KMS-11 (cell line): Measurements from ENCODE around the gene PRKCE.

Experiments
- H2AFZ ChIP-seq: fragments of 200-600 bp; sonication (generic); 2 replicates; pipeline ENCODE4 v1.6.1; 2016; ENCODE audit warnings: antibody characterized with exemption, mixed run types, low read depth
- H3K27ac ChIP-seq: fragments of 200-600 bp; sonication (generic); 2 replicates; pipeline ENCODE4 v1.6.1; 2016; ENCODE audit warnings: mild to moderate bottlenecking, mixed run types
- H3K27me3 ChIP-seq: fragments of 200-600 bp; sonication (generic); 2 replicates; pipeline ENCODE4 v1.6.1; 2017; ENCODE audit warnings: mild to moderate bottlenecking, low read depth, mixed run types, moderate library complexity; ENCODE audit not compliant: insufficient read depth
- H3K36me3 ChIP-seq: fragments of 200-600 bp; sonication (generic); 2 replicates; pipeline ENCODE4 v1.6.1; 2017; ENCODE audit warnings: mild to moderate bottlenecking, mixed run types; ENCODE audit not compliant: insufficient read depth
- H3K4me1 ChIP-seq: fragments of 200-600 bp; sonication (generic); 2 replicates; pipeline ENCODE4 v1.6.1; 2016; ENCODE audit warnings: mild to moderate bottlenecking, low read depth, mixed run types; ENCODE audit not compliant: poor library complexity, severe bottlenecking
- H3K4me2 ChIP-seq: fragments of 200-600 bp; sonication (generic); 2 replicates; pipeline ENCODE4 v1.7.0; 2016; ENCODE audit warnings: mild to moderate bottlenecking, mixed run types
- H3K4me3 ChIP-seq: fragments of 200-600 bp; sonication (generic); IDR thresholded peaks from 2 replicates; pipeline ENCODE4 v1.6.1; 2017; ENCODE audit warnings: low read depth, low read length, mixed read lengths; ENCODE audit not compliant: insufficient read depth
- H3K79me2 ChIP-seq: fragments of 200-600 bp; sonication (generic); 2 replicates; pipeline ENCODE4 v1.6.1; 2016; ENCODE audit warnings: low read depth, mixed run types; ENCODE audit not compliant: insufficient read depth
- H3K9ac ChIP-seq: fragments of 200-600 bp; sonication (generic); 2 replicates; pipeline ENCODE4 v1.6.1; 2016; ENCODE audit warnings: mild to moderate bottlenecking, mixed run types
- H4K20me1 ChIP-seq: fragments of 200-600 bp; sonication (generic); 2 replicates; pipeline ENCODE4 v1.6.1; 2016; ENCODE audit warnings: mild to moderate bottlenecking, mixed run types; ENCODE audit not compliant: insufficient read depth
- CTCF ChIP-seq: fragments of 200-600 bp; sonication (generic); conservative IDR thresholded peaks from 2 replicates; pipeline ENCODE4 v1.6.1; 2017; ENCODE audit warnings: low read depth, mild to moderate bottlenecking, antibody characterized with exemption, low read length, moderate library complexity, mixed read lengths

The PRKCE gene

GRCh38 chr2:45612731-45613130 lies 38.7 kb upstream of the PRKCE start:
- no peak for TF ChIP-seq CTCF
- no peaks in the 10 kb centered on the region for H4K20me1 ChIP-seq
- peaks cover 33% of the 10 kb centered on the region for H3K4me1 ChIP-seq
- no peak overlapping the region for H2AFZ ChIP-seq
- H3K4me2 ChIP-seq = no peak overlapping the region
- H3K4me3 ChIP-seq = no peak overlapping the region
- H3K27ac ChIP-seq = no peak overlapping the region
- no peak overlapping the region for H3K9ac ChIP-seq
- peaks cover 27% of the 10 kb centered on the region for H3K79me2 ChIP-seq
- no peaks in the 10 kb centered on the region for H3K27me3 ChIP-seq
- no peaks in the 10 kb centered on the region for H3K36me3 ChIP-seq

DNA sequence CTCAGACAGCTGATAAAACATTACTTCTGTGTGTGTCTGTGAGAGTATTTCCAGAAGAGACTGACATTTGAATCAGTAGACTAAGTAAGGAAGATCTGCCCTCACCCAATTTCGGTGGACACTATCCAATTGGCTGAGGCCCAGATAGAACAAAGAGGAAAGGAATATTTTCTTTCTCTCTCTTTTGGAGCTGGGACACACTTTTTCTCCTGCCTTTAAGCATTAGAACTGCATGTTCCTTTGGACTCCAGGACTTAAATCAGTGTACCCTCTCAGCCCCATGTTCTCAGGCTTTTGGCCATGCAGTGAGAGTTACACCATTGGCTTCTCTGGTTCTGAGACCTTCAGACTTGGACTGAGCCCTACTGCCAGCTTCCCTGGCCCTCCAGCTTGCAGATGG lies 37.1 kb upstream of the PRKCE start:
- no peak overlapping the region for H3K27ac ChIP-seq
- H3K4me2 ChIP-seq = no peak overlapping the region
- no peaks in the 10 kb centered on the region for H3K36me3 ChIP-seq

GRCh38 chr2:45614871-45615415 lies 36.5 kb upstream of the PRKCE start:
- Histone ChIP-seq H3K9ac (no peak overlapping the region), H3K4me3 (no peak overlapping the region), H3K4me1 (peaks cover 44% of the 10 kb centered on the region), H3K4me2 (no peak overlapping the region), H2AFZ (no peak overlapping the region), H3K79me2 (peaks cover 5% of the 10 kb centered on the region), H3K27me3 (no peaks in the 10 kb centered on the region), H4K20me1 (no peaks in the 10 kb centered on the region), H3K27ac (no peak overlapping the region), H3K36me3 (no peaks in the 10 kb centered on the region)
- no peak for TF ChIP-seq CTCF

More for the DNA sequence above, 37.1 kb upstream of the PRKCE start:
- Histone ChIP-seq H3K9ac (no peak overlapping the region), H3K79me2 (peaks cover 11% of the 10 kb centered on the region), H3K4me1 (peaks cover 46% of the 10 kb centered on the region), H3K4me3 (no peak overlapping the region), H3K27me3 (no peaks in the 10 kb centered on the region), H2AFZ (no peak overlapping the region), H4K20me1 (no peaks in the 10 kb centered on the region)
- no peak for TF ChIP-seq CTCF

- H2AFZ ChIP-seq = no peak overlapping the region
- TF ChIP-seq CTCF = no peak
- H3K27ac ChIP-seq = peak overlapping the region; percentile 46; the same call in 1 of the 2 replicates
- H3K27me3 ChIP-seq = no peaks in the 10 kb centered on the region
- H3K4me2 ChIP-seq = peak overlapping the region; percentile 15; the same call in 1 of the 2 replicates
- H3K9ac ChIP-seq = no peak overlapping the region
- no peaks in the 10 kb centered on the region for H4K20me1 ChIP-seq
- no peaks in the 10 kb centered on the region for H3K36me3 ChIP-seq
- H3K4me1 ChIP-seq = peaks cover 41% of the 10 kb centered on the region
- H3K79me2 ChIP-seq = no peaks in the 10 kb centered on the region
- H3K4me3 ChIP-seq = no peak overlapping the region
Observed at GRCh38 chr2:45616658-45617411, 34.6 kb upstream of the PRKCE start.
